GM19467 (cell line): ENCODE measurements around the gene OR2T2.
"Not testable (repeated sequence)": the region's sequence is repeated elsewhere in the genome, so short reads cannot be mapped to it uniquely, and the experiment has no call there.

Experiments used
- ATAC-seq: cut with Tn5 transposase; IDR thresholded peaks from one replicate; pipeline ENCODE4 v1.9.1; 2021; ENCODE audit warnings: mild to moderate bottlenecking, moderate library complexity; ENCODE audit not compliant: unreplicated experiment

Gene OR2T2, protein sequence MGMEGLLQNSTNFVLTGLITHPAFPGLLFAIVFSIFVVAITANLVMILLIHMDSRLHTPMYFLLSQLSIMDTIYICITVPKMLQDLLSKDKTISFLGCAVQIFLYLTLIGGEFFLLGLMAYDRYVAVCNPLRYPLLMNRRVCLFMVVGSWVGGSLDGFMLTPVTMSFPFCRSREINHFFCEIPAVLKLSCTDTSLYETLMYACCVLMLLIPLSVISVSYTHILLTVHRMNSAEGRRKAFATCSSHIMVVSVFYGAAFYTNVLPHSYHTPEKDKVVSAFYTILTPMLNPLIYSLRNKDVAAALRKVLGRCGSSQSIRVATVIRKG

DNA sequence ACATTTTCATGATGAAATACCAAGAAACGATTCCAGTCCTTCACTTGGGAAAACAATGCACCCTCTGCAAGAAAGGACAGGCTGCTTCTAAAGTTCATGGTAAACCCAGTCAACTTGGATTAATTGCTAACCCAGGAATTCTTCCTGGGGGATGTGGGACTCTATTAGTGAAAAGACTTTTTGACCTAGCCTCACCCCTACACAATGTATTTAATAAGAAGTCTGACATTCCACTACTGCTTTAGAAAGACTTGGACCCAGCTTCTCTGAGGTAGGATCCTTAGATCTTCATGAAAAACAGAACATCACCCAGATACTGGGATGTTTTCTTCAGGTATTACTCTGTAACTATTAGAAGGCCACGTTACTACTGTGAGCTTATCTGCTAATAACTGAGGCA is at the start of gene OR2T2:
Gene OR2T2 (plus strand): TSS at position 239 of the 400 bp plus-strand sequence. CDS start 7,161 bp downstream, outside the sequence.
- not testable (repeated sequence) for ATAC-seq

DNA sequence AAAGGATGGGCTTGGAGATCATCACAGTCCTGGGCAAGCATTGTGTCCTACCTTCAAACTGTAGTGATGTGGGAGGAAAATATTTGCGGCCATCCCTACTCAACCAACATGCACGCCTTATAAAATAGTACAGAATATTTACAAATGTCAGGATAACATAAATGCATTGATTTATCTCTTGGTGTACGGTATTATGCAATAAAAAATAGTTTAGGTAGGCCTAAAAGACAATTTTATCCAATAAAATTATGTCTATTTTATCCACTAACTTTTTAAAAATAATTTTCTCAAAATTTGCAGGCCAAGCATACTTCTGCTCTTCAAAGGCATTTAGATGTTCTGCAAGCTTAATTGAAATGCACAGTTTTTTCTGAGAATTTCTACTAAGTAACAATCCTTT is 42.7 kb upstream of the OR2T2 start, which contains the start of gene OR2T1:
Gene OR2T1 (plus strand): TSS at position 301 of the 400 bp plus-strand sequence. CDS start 3,100 bp downstream, outside the sequence.
- ATAC-seq = no peak

DNA sequence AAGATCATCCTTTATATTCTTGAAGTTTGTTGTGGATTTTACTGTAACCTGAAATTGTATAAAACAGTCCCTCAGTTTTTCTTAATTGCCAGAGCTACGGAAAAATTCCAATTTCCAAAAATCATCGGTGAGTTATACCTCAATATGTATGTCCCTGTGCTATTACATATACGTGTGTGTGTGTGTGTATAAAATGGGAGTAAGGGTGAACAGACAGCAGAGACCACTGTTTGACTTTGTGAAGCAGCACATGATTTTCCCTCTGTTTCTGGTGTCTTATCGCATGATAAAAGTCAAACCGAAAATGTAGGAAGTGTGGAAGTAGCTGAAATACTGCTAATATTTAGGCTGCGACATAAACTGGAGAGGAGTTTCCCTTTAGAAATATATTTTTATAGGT is 41.4 kb upstream of the OR2T2 start:
- no peak for ATAC-seq

DNA sequence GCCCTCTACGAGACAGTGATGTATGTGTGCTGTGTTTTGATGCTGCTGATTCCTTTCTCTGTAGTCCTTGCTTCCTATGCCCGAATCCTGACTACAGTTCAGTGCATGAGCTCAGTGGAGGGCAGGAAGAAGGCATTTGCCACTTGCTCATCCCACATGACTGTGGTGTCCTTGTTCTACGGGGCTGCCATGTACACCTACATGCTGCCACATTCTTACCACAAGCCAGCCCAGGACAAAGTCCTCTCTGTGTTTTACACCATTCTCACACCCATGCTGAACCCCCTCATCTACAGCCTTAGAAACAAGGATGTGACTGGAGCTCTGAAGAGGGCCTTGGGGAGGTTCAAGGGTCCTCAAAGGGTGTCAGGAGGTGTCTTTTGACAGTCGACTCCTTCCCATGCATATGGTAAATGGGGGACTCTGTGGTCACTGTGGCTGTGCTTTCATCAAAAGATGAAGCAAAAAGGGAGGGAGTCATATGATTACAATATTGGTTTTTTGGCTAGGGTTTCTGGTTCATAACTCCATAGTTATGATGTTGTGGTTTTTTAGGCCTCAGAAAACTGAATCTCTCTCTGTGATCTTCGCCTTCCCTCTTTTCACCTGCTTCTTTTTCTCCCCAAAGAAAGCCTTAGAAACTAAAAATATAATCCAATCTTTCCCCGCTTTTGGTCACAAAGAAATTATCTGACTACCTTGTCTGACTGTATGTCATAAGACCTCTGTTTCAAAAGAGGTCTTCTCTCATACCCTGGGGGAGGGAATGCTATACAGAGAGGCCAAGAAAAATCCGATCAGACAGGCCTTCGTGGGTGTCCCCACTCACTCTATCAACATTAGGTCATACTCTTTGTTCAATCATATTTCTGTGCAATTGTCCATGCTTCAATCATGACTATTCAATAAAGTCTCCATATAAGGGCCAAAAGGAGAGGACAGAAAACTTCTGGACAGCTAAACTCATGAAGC is 38.4 kb upstream of the OR2T2 start:
- ATAC-seq = no peak

DNA sequence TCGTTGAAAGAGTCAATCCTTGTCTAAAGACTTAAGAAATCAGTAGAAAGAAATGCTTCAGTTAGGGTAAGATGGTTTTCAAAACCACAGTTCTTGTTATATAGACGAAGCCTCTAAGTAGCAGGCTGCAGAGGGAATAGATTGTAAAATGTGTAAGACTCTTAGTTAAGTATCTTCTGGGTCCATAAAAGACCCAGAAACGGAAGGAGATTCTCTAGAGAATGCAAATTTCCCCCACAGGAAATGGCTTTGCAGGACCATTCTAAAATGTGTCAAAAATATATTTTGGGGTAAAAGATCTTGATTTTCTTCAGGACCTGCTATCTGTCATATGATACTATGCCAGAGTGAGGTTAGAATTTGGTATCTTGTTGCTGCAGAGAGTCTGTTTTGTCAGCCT is 29.2 kb upstream of the OR2T2 start:
- ATAC-seq = no peak

DNA sequence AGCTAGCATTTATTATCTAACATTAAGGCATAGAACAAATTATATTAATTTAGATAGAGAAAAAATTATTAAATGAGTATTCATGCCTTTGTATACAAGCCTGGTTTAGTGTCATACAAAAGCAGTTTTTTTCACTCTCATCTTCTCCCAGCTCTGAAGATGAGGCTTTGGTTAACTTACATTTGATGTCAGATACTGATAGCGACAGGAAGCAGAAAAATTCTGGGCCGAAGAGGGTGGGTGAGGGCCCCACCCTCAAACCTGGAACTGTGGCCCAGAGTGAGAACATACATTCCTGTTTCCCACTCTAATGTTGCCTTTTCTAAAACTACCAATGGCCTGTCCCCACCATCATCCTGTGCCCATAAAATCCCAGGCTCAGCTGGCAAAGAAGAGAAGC is 27.6 kb upstream of the OR2T2 start:
- ATAC-seq = no peak

DNA sequence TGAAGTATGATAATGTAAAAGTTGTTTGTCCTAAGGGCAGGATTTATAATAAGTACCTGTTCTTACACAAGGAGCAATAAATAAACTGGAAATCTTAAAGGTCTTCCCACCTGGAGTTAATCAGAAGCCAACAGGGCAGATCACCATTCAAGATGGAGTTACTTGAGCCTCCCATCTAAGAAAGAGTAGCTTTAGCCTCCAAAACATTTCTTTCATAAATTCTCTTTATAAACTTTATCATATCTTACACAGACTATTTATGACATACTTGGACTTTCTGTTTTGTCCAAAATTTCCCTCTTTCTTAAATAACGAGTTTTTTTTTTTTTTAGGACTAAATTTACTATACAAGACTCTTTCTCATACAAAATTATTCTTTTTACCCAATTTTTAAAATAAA is 24.1 kb upstream of the OR2T2 start:
- no peak for ATAC-seq

DNA sequence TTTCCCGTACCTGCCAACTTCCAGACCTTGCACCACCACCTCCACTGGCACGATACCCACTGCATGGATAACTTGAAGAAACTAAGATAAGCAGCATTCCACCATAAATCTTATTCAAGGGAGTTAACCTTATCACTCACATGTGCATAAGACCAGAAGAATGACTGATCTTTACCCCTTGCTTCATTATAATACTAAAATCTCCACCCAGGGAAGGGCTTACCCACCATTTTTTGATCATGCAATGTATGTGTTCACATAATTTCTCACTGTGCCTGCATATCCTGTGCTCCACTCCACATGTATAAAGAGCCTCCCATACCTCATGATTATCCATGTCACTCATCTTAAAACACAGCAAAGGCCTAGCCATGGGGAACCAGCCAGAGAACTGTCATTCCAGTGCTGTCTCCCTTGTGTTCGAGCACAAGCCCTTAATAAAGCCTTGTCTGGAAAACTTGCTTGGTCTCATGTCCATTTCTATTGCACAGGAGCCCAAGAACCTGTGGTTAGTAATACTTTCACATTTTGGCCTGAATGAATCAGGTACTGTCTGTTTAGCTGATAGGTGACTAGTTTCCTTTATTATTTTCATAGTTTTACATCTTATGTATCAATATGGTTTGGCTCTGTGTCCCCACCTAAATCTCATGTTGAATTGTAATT is 17.8 kb upstream of the OR2T2 start:
- peak; percentile 45 for ATAC-seq

DNA sequence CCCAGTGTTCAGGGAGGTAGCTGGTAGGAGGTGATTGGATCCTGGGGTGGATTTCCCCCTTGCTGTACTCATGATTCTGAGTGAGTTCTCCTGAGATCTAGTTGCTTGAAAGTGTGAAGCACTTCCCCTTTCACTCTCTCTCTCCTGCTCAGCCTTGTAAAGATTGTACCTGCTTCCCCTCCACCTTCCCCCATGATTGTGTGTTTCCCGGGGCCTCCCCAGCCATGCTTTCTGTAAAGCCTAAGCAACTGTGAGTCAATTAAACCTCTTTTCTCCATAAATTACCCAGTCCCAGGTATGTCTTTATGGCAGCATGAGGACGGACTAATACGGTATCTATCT is 17.3 kb upstream of the OR2T2 start:
- peak; percentile 87 for ATAC-seq

DNA sequence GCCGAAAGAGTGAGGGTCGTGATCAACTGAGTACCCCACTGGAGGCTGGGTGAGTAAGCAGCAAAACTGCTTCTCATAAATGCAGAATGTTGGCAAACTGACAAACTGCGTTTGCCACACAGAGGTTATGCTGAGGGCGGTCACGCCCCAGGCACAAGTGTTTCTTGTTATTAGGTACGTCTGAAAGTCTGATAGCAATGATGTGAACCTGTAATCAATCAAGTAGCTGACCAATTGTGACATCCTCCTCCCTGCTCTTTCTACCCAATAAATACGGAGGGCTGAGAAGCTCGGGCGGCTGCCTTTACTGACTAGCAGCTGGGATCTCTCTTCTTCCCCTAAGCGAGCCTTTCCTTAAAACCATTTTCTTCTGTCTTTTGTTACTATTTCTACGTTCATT is 13.8 kb upstream of the OR2T2 start:
- ATAC-seq = not testable (repeated sequence)

DNA sequence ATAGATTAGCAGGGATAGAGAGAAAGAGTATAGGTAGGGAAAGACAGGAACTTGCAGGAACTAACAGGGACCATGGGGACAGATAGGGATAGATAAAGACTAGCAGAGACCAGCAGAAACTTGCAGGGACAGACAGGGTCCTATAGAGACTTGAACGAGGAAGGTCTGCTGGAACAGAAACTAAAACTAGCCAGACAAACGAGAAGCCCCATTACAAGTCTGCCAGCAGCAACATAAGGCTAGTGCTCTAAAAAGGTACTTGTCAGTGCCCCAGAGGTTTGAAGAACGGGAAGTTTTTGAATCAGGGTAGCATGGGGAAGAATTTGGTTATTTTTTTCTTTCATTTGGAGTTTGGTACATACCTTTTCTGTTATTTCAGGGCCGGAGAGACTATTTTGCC is 13.2 kb upstream of the OR2T2 start:
- not testable (repeated sequence) for ATAC-seq

DNA sequence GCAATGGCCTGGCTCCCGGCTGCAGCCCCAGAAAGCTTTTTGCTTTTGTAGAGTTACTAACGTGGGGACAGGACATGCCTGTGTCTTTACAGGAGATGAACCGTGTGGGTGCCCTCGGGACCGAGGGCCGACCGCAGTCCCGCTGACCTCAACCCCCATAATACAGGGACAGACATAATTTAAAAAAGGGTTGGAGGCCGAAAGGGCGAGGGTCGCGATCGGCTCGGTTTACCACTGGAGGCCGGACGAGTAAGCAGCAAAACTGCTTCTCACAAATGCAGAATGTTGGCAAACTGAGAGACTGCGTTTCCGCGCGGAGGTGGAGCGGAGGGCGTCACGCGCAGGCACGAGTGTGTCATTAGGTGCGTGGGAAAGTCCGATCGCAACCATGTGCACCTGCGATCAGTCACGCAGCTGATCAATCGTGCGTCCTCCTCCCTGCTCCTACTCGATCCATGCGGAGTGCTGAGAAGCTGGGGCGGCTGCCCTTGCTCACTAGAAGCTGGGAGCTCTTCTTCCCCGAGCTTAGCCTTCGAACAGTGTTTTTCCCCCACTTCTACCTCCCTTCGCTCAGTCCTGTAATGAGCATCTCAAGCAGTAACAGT is 11.5 kb upstream of the OR2T2 start:
- not testable (repeated sequence) for ATAC-seq

DNA sequence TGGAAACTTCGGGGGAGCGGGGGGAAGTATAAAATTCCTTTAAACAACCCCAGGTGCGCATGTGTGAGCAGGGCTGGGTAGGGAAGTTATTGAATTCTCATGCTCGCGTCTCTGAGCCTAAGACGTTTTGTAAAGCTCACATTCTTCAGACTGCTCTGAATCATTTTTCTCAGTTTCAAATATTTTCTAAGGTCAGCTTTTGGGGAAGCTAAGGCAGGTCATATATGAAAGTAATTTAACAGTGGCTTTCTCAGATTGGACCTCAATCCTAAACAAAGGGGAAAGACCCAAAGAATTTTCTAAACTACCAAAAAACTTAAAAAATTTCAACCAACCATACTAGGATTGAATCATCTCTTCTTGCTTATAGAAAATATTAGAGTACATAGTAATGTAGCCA is 10.5 kb upstream of the OR2T2 start:
- not testable (repeated sequence) for ATAC-seq

DNA sequence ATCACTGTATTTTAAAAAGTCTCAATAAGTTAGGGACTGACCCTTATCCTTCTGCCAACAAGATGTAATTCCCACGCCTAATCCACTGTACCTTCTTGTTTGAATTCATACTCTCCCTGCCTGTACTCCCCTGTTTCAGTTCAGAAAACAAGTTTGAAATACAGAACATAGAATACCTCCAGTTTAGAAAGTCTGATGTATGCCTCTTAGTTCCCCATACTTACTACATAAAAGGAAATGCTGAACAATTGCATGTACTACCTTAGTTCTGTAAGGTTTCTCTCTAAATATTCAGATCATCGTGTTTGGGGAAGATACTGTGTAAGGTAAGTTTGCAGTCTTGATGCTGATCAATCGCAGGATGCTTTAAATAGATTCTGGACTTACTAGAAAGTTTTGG is 9.1 kb upstream of the OR2T2 start:
- not testable (repeated sequence) for ATAC-seq

DNA sequence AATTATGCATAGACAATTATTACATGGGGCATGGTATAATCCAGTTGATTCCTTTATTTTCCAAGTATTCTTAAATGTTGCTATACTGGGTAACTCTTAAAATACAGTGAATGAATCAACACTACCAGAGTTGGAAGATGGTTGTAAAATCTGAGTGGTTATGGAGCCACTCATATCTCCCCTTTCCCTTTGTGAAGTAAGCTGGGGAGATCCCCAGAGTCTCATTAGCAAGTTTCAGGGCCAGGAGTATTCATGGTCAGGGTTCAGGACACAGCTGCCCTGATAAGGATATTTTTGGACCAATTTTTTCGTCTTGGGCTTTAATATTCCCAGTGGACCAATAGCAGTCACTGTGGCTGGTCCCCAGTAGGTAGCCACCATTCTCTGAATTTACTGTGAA is 6.8 kb upstream of the OR2T2 start:
- not testable (repeated sequence) for ATAC-seq

DNA sequence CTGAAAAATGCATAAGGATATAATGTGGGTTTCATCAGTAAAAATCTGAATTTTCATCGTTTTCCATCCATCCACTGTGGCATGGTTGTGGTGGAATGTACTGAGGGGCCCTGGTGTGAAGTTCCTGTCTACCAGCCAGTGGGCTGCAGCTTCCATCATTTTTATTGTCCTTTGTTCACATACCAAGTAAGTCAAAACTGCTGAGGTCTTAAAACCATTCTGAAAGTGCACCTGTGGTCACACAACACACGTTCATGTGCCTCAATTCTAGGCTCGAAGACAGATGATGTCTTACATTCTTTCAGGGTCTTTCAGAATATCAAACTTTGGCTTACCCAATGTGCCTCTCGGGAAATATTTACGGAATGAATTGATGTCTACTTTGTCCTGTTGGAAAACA is 6.2 kb upstream of the OR2T2 start:
- ATAC-seq = not testable (repeated sequence)

DNA sequence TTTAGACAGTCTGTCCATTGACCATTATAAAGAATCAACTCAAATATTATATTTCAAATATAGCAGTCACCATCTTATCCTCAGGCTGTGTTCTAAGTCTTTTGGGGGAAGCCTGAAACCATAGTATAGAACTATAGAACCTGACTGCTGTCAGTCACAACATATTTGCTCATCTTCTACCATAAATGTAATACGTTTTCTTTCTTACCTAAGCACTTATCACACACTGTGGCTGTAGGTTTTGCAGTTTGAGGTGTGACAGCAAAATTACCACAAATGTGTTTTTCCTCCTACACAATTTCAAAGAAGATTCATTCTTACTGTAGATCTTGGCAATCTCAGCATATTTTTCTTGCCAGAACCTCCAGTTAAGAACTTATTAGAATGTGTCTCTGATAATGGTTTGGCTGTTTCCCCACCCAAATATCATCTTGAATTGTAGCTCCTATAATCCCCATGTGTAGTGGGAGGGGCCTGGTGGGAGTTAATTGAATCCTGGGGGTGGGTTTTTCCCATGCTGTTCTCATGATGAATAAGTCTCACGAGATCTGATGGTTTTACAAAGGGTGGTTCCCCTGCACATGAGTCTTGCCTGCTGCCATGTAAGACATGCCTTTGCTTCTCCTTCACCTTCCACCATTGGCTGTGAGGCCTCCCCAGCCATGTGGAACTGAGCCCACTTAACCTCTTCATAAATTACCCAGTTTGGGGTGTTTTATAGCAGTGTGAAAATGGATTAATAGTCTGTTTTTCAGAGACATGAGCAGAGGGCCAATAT is 2.7 kb upstream of the OR2T2 start:
- not testable (repeated sequence) for ATAC-seq

DNA sequence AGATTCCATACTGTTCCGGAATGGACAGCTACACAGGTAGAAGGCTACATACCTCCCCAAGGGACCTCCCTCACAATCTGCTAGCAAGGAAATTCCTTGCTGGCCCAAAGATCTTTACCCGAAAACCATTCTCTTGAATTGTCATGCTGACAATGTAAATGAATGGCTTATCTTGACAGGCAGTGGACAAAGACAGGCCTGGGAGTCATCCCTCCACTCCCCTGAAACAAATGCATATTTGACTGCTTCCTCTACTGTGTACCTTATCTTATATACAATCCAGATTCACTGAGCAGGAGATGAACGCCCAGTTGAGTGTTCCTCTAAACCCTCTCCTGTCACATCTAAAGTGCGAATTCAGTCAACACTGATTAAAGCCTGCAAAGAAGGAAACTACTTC is 834 bp upstream of the OR2T2 start:
- not testable (repeated sequence) for ATAC-seq

DNA sequence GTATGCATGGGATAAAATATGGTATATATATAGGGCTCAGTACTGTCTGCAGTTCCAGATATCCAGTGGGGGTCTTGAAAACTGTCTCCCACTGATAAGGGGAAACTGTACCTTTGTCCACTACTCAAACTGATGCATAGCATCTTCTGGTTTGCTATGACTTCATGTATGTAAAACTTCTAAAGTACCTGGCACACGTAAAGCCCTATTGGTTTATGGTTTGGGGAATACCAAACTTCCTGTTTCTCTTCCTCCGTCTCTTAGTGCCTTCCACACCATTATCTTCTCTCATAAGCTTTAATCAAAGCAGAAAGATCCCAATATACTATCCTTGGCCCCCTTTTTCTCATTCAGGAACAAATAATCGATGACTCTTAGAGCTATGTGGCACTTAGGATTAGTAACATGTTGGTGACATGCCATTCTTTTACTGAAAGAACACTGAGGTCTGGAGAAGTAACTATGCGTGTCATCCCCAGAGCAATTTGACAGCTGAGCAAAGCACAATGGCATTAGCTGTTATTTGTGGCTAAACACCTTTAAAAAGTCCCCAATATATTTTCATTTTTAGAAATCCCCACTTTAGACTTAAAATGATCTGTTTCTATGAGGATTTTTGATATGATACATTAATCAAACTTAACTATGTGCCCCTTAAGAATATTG is 3.1 kb downstream of the OR2T2 start:
- ATAC-seq = peak; percentile 42
